CD4-positive, alpha-beta T cell treated with Interleukin-4 for 1 hour (primary cell): ENCODE measurements around the gene SLC25A30.
"Not testable (repeated sequence)": the region's sequence is repeated elsewhere in the genome, so short reads cannot be mapped to it uniquely, and the experiment has no call there.

Experiments used
- DNase-seq, 2 donors: peaks; one replicate each; pipeline ENCODE4 v3.0.0-alpha.2; 2020 to 2022

The SLC25A30 gene

GRCh38 chr13:45364876-45365557 lies 53.2 kb downstream of the SLC25A30 start:
- DNase-seq: no peak

- no peak for DNase-seq
Observed at GRCh38 chr13:45362939-45363338, 55.2 kb downstream of the SLC25A30 start.

GRCh38 chr13:45361596-45362206 lies 56.5 kb downstream of the SLC25A30 start:
- no peak for DNase-seq

- no peak for DNase-seq
Observed at GRCh38 chr13:45356966-45357672, 61.1 kb downstream of the SLC25A30 start.

- no peak for DNase-seq
Observed at GRCh38 chr13:45353895-45354294, 64.3 kb downstream of the SLC25A30 start.

- no peak for DNase-seq
Observed at GRCh38 chr13:45352031-45352430, 66.1 kb downstream of the SLC25A30 start.

- no peak for DNase-seq
Observed at GRCh38 chr13:45350152-45350551, 68.0 kb downstream of the SLC25A30 start.

GRCh38 chr13:45349438-45349837 lies 68.7 kb downstream of the SLC25A30 start:
- DNase-seq: no peak

- not testable (repeated sequence) for DNase-seq
Observed at GRCh38 chr13:45344064-45344463, 74.1 kb downstream of the SLC25A30 start.
